ENCODE measurements around the gene FTO.

The FTO gene

DNA sequence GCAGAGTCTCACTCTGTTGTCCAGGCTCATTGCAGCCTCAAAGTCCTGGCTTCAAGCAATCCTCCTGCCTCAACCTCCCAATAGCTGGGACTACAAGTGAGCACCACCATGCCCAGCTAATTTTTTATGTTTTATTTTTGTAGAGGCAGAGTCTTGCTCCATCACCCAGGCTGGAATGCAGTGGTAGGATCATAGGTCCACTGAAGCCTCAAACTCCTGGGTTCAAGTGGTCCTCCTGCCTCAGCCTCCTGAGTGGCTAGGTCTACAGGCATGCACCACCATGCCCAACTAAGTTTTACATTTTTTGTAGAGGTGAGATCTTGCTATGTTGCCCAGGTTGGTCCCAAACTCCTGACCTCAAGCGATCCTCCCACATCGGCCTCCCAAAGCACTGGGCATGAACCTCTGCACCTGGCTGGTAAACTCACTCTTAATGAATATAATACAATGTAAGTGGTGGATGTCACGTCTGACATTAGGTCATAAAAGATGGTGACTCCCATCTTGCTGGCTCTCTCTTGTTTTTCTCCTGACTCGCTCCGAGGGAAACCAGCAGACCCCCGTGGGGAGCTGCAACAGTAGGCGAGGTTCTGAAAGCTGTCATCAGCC, 456.4 kb downstream of the FTO start:
- in situ Hi-C loops (cut with HindIII; ENCODE audit: low pct_unique_long_range_greater_than_20kb, low sequenced_read_pairs), result no loop called here
- no peak for DNase-seq (ENCODE audit: low read depth in 1 of 2, low spot score in 1 of 2)
- TF ChIP-seq JUND (IDR thresholded peaks at IDR 0.05; ENCODE audit: low read depth), result no peak

DNA sequence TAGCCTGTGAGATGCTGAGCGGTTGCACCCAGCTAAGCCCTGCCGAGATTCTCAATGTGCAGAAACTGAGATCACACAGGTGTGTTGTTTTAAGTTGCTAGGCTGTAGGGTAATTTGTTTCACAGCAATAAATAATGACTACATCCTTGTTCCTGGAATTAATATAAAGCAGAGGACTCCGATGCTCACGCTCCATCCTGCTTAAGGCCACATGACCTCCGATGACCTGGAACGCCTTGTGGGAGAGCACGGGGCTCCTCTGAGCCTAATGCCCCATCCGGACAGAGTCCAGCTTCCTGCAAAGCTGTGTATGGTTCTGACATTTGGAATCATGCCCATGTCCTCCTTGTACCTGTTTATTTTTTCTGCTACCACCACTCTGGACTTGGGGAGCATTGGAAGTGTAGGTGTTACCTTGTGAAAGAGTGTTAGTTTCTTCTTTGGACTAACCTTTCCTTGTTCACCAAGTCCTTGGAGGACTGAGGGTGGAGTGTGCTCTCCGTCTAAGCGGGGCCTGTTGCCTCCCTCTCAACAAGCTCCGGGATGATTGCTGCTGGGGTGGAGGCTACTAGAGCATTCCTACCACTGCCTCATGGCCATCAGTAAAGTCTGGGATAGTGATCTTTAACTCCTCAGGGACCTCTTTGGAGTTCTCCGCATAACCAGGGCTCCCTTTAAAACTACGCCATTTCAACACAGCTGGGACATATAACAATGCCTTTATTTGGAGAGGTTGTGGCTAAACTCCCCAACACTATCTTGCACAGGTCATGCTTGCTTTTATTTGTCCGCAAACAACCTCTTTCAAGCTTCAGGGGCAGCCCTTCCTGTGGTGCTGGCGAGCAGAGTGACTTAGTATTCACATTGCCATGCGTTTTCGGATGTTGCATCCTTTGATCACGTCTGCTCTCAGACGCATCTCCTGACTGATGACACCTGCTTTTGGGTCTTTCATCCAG, 457.3 kb downstream of the FTO start:
- in situ Hi-C loops (cut with HindIII; ENCODE audit: low pct_unique_long_range_greater_than_20kb, low sequenced_read_pairs), result no loop called here
- TF ChIP-seq JUND (IDR thresholded peaks at IDR 0.05; ENCODE audit: low read depth), result no peak
- DNase-seq (ENCODE audit: low read depth in 1 of 2, low spot score in 1 of 2), result peak in 1 of 2 experiments; percentile 54

DNA sequence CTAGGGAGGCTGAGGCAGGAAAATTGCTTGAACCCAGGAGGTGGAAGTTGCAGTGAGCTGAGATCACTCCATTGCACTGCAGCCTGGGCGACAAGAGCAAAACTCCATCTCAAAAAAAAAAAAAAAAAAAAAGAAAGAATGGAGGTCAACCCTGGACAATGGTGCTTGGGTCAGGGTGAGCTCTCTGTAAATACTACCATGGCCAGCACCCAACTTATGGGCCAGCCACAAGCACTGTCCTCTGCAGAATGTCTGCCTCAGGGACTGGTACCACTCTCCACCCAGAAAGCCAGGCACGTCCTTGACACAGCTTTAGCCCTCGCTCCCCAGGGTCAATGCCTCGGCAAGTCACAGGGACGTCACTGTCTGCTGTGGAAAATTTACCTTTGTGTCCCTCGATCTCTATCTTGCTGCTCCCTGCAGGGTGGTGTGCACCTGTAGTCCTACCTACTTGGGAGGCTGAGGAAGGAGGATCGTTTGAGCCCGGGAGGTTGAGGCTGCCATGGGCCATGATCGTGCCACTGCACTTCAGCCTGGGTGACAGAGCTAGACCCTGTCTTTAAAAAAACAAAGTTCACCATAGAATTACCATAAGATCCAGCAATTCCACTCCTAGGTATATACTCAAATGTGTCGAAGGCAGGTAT, 459.4 kb downstream of the FTO start:
- no peak for TF ChIP-seq JUND (IDR thresholded peaks at IDR 0.05; ENCODE audit: low read depth)
- in situ Hi-C loops (cut with HindIII; ENCODE audit: low pct_unique_long_range_greater_than_20kb, low sequenced_read_pairs), result no loop called here

DNA sequence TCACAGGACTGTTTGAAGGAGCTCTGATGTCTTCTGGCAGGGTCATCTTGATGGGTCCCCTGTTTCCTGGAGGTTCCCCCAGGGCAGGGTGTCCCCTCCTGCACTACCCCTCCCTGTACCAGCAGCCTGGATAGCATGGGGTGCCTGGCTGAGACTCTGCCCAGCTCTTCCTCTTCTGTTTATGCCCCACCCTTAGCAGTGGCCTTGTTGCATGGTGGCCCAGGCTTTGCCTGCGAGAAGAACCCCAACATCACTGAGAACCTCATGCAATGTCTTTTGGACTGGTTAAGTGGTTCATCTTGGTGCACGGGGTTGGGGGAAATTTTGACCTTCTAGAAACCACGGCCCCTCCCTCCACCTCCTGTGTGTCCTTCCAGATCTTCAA, 460.8 kb downstream of the FTO start:
- in situ Hi-C loops (cut with HindIII; ENCODE audit: low pct_unique_long_range_greater_than_20kb, low sequenced_read_pairs), result no loop called here
- no peak for TF ChIP-seq JUND (IDR thresholded peaks at IDR 0.05; ENCODE audit: low read depth)
- DNase-seq (ENCODE audit: low read depth in 1 of 2, low spot score in 1 of 2), result no peak

More for the DNA sequence above, 459.4 kb downstream of the FTO start:
- no peak for DNase-seq (ENCODE audit: low read depth in 1 of 2, low spot score in 1 of 2)

DNA sequence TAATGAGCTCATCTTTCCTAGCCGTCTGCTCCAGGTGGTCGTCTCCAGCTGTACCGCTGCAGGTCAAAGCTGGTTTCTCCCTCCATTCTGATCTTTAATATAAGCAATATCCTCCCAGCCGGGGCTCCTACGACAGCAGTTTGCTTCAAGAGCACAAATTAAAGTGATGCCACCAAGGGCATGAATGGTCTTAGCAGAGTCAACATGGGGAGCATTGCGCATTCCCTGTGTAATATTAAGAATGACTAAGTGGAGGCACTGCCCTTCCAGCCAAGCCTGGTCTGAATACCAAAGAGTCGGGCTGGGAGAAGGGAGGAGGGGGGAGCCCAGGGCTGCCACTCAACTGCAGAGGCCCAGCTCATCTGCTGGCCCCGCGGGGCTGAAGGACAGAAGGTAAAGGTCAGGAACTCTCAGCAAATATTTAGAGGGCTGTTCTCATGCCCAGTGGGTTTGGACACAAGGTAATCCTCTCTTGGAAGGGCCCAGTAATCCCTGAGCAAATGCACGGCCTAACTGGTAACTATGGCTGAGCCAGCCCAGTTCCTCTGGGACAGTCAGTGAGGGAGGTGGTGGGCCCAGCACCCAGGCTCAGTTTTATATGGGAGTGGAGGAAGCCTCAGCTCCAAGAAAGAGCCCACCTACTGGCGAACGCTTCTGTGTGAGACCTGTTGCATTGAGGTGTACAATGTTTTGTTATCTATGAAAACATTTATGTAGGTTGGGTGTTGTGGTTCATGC, 461.4 kb downstream of the FTO start:
- in situ Hi-C loops (cut with HindIII; ENCODE audit: low pct_unique_long_range_greater_than_20kb, low sequenced_read_pairs), result no loop called here
- no peak for TF ChIP-seq JUND (IDR thresholded peaks at IDR 0.05; ENCODE audit: low read depth)
- DNase-seq (ENCODE audit: low read depth in 1 of 2, low spot score in 1 of 2), result peak in 1 of 2 experiments; percentile 93

DNA sequence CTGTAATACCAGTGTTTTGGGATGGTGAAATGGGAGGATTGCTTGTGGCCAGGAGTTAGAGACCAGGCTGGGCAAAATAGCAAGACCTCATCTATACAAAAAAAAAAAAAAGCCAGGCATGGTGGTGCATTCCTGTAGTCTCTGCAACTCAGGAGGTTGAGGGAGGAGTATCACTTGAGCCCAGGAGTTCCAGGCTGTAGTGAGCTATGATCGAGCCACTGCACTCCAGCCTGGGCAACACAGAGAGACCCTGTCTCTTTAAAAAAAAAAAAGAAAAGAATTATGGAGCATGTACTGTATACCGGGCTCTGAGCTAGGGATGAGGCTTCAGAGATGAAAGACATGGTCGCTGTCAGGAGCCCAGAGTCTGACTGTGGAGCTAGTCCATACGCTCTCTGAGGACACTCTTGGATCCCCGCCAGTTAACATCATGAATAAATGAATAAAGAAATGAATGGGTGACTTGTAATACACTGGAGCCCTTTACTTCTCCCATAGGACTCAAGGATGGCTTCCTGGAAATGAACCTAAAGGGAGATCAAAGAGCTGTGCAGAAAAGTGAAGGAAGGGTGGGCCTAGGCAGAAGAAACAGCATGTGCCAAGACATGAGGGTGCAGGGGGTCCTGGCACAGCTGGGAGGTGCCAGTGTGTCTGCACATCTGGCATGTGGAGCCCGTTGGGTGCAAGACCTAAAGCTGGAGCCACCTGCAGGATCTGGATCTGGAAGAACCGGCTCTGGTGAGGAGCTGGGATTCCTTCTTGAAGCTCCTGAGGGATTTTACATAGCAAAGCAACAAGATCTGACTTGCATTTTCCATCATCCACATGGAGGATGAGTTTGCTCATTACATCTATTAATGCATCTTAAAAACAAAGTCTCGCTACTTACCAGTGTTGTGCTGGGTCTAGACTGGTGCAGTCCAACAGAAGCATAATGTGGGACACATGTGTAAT, 462.2 kb downstream of the FTO start:
- in situ Hi-C loops (cut with HindIII; ENCODE audit: low pct_unique_long_range_greater_than_20kb, low sequenced_read_pairs), result no loop called here
- no peak for TF ChIP-seq JUND (IDR thresholded peaks at IDR 0.05; ENCODE audit: low read depth)
- peak in 1 of 2 experiments; percentile 80 for DNase-seq (ENCODE audit: low read depth in 1 of 2, low spot score in 1 of 2)

DNA sequence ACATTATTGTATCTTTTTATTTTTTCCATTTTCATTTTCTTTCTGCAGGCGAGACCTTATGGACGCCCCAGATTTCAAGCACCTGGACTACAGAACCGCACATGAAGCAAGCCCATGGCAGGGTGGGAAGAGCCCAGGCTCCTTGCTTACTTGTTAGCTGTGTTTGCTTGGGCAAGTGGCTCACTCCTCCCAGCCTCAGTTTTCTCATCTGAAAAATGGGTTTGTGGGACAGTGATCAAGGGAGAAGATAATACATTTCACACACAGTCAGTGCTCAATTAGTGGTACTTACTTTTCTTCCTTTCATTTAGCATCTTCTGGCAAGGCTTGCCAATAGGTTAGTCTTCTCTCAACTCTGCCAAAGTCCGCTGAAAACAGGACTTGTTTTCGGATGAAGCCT, 465.2 kb downstream of the FTO start:
- DNase-seq (ENCODE audit: low read depth in 1 of 2, low spot score in 1 of 2), result no peak
- in situ Hi-C loops (cut with HindIII; ENCODE audit: low pct_unique_long_range_greater_than_20kb, low sequenced_read_pairs), result no loop called here
- no peak for TF ChIP-seq JUND (IDR thresholded peaks at IDR 0.05; ENCODE audit: low read depth)

DNA sequence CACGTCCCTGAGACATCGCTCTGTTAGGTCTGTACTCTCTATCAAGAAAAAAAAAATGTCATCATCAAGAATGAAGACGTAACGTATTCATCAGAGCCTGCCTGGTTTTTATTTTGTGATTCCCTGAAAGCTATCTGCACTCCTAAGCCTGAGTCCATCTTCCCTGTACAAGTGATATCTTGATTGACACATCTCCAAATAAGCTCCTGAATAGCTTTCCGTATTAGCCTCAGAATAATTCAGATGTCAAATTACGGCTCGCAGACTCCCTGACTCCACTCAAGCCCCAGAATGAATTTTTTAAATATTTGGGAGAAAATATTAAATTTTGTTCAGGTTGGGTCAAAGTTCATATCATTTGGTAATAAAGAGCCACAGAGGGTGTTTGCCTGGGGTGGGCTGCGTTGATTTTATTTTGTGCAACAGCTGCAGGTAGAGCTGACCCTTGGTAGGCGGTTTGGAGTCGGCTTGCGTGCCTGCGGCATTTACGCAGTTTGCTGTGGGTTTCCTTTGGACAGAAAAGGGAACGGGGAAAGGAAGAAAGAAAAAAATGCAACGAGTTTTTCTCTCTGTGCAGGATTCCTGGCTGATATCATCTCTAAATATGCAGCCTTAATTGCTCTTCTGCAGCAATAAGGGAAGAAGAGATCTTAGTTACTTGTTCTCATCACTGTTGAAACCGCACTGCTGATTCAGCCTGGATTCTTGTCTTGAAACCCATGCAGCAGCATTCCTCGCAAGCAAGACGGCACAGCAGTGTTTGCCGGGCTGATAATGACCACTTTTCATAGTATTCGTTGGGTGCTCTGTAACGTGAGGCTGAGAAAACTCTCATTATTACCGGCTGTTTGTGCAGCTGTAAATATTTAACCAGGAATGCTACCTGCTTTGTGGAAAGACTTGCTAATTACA, 467.9 kb downstream of the FTO start:
- peak in 1 of 2 experiments; percentile 91 for DNase-seq (ENCODE audit: low read depth in 1 of 2, low spot score in 1 of 2)
- in situ Hi-C loops (cut with HindIII; ENCODE audit: low pct_unique_long_range_greater_than_20kb, low sequenced_read_pairs), result no loop called here
- peak; percentile 45; the same call in 1 of the 2 replicates for TF ChIP-seq JUND (IDR thresholded peaks at IDR 0.05; ENCODE audit: low read depth)

DNA sequence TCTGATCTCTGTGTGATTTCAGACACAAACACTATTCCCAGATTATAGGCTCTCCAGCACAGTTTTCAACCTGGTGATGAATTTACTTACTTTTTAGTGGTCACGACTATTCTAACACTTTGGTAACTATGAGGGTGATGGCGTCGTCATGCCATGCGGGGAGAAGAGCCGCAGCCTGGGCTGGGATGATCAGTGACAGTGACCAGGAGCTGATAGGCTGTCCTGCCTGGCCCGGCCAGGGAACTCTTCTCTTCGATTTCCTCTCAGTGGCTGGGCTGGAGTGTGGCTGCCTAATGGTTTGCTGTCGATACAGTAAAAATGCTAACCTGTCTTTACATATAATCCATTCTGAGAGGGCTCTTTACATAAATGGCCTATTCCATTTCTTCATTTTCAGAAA, 469.5 kb downstream of the FTO start:
- DNase-seq (ENCODE audit: low read depth in 1 of 2, low spot score in 1 of 2), result no peak
- TF ChIP-seq JUND (IDR thresholded peaks at IDR 0.05; ENCODE audit: low read depth), result no peak
- in situ Hi-C loops (cut with HindIII; ENCODE audit: low pct_unique_long_range_greater_than_20kb, low sequenced_read_pairs), result no loop called here

DNA sequence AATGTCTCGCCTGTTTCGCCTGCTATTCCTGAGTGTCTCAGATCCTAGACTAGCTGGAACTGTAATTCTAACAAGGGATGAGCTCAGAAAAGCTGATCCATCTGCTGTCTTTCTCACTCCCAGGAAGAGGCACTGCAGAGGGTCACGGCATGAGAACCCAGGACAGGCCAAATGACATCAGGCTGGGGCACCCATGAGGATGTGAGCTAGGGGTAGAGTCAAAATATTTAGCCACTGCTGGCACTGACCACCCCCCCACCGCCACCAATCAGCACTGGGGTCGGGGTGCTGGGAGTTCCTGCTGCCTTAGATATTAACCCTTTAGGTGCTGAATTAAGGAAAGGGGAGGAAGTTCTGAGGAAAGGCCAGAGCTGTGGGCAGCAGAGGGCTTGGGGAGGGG, 470.2 kb downstream of the FTO start:
- DNase-seq (ENCODE audit: low read depth in 1 of 2, low spot score in 1 of 2), result peak in 1 of 2 experiments; percentile 52
- in situ Hi-C loops (cut with HindIII; ENCODE audit: low pct_unique_long_range_greater_than_20kb, low sequenced_read_pairs), result no loop called here
- TF ChIP-seq JUND (IDR thresholded peaks at IDR 0.05; ENCODE audit: low read depth), result no peak

Measured in T47D (cell line).